SK-N-MC (cell line): ENCODE results near the gene TCIRG1.

ENCODE experiments used
- EZH2 ChIP-seq: fragments of 200-600 bp; sonication (generic); IDR thresholded peaks from one replicate; pipeline ENCODE4 v1.6.1; 2017; ENCODE audit warnings: antibody characterized with exemption
- FOXP2 ChIP-seq: optimal IDR thresholded peaks from 2 replicates; pipeline ENCODE3; 2011; ENCODE audit warnings: mild to moderate bottlenecking, moderate library complexity; ENCODE audit not compliant: insufficient read depth; ENCODE audit errors: extremely low read length, control extremely low read depth
- POLR2AphosphoS5 ChIP-seq: IDR thresholded peaks from 2 replicates; pipeline ENCODE4 v1.6.1; 2012; ENCODE audit warnings: mild to moderate bottlenecking, low read depth, low read length, borderline replicate concordance

GRCh38 chr11:68020575-68020974 is 18.2 kb upstream of the TCIRG1 start:
- TF ChIP-seq POLR2AphosphoS5 (no peak), EZH2 (no peak), FOXP2 (no peak)
